Fibroblast of lung (primary cell): ENCODE data around the gene NOVA1. TPM values are rescaled to one million over a fixed set of nuclear protein-coding genes. Genes with fewer than 3 reads are reported as not detected.

ENCODE experiments used
- DNase-seq, 2 donors: peaks; one replicate each; pipeline versions ENCODE4 v3.0.0 to v3.0.0-alpha.2; 2010; ENCODE audit warnings: low read depth in 2 of 2
- H2AFZ ChIP-seq: 2 replicates; pipeline ENCODE4 v1.5.1; 2012; ENCODE audit warnings: low read length, control low read depth, inconsistent platforms
- H3K27ac ChIP-seq: 2 replicates; pipeline ENCODE4 v1.5.1; 2011; ENCODE audit warnings: low read length, control low read depth; ENCODE audit not compliant: insufficient read depth
- H3K27me3 ChIP-seq: 2 replicates; pipeline ENCODE4 v1.5.1; 2011; ENCODE audit warnings: mild to moderate bottlenecking, low read length; ENCODE audit not compliant: control insufficient read depth, insufficient read depth
- H3K36me3 ChIP-seq: 2 replicates; pipeline ENCODE4 v1.5.1; 2011; ENCODE audit warnings: low read length; ENCODE audit not compliant: control insufficient read depth, insufficient read depth
- H3K4me1 ChIP-seq: 2 replicates; pipeline ENCODE4 v1.5.1; 2011; ENCODE audit warnings: low read length; ENCODE audit not compliant: control insufficient read depth, insufficient read depth; ENCODE audit errors: extremely low read depth
- H3K4me2 ChIP-seq: 2 replicates; pipeline ENCODE4 v1.5.1; 2011; ENCODE audit warnings: low read length, control low read depth; ENCODE audit not compliant: insufficient read depth; ENCODE audit errors: extremely low read depth
- H3K4me3 ChIP-seq, 4 experiments: fragments of 200-600 bp in 1 of 4; sonication (generic) in 1 of 4; replicated peaks in 1 of 4; 2 replicates each; pipeline ENCODE4 v1.5.1; 2011 to 2016; ENCODE audit warnings: low read length in 4 of 4, low read depth in 3 of 4, mild to moderate bottlenecking in 3 of 4, control low read depth in 2 of 4, inconsistent platforms in 1 of 4, mixed read lengths in 1 of 4; ENCODE audit not compliant: insufficient read depth in 1 of 4; ENCODE audit errors: control extremely low read depth in 1 of 4
- H3K79me2 ChIP-seq: 2 replicates; pipeline ENCODE4 v1.5.1; 2012; ENCODE audit warnings: mild to moderate bottlenecking, low read length, inconsistent platforms; ENCODE audit not compliant: control insufficient read depth, insufficient read depth
- H3K9ac ChIP-seq: 2 replicates; pipeline ENCODE4 v1.5.1; 2011; ENCODE audit warnings: mild to moderate bottlenecking, low read length, control low read depth; ENCODE audit not compliant: insufficient read depth
- H3K9me3 ChIP-seq: 2 replicates; pipeline ENCODE4 v1.5.1; 2012; ENCODE audit warnings: low read depth, low read length; ENCODE audit not compliant: control insufficient read depth, insufficient read depth
- H4K20me1 ChIP-seq: 2 replicates; pipeline ENCODE4 v1.5.1; 2011; ENCODE audit warnings: low read length; ENCODE audit not compliant: control insufficient read depth, insufficient read depth; ENCODE audit errors: extremely low read depth
- CTCF ChIP-seq, 2 donors: IDR thresholded peaks in 1 of 2; conservative IDR thresholded peaks in 1 of 2; 1 replicate in 1 of 2; 2 replicates in 1 of 2; pipeline ENCODE4 v1.5.1; 2011 to 2012; ENCODE audit warnings: low read length in 2 of 2, control low read depth in 1 of 2, inconsistent platforms in 1 of 2, low read depth in 1 of 2, mild to moderate bottlenecking in 1 of 2
- EZH2 ChIP-seq: IDR thresholded peaks from 2 replicates; pipeline ENCODE4 v1.5.1; 2012; ENCODE audit warnings: low read length, control low read depth, mild to moderate bottlenecking; ENCODE audit errors: missing control alignments
- polyA plus RNA-seq, 2 donors: library from polyadenylated mRNA; depleted of rRNA in 1 of 2; stranded (reverse) in 1 of 2; unstranded in 1 of 2; fragments of >200 nt; gene quantifications; 2 replicates each; pipeline ENCODE4 v1.2.1, GENCODE V29; 2011 to 2012; ENCODE audit warnings: missing spikeins in 1 of 2
- total RNA-seq: library from RNA; depleted of rRNA; stranded (reverse); fragments of >200 nt; gene quantifications from 2 replicates; pipeline ENCODE4 v1.2.1, GENCODE V29; 2014

NOVA1 gene
- total and polyA plus RNA-seq, 2 donors (not counting 1 experiment from before 2014, with no cell fraction given): 2.2 to 5.1 TPM

- no peak overlapping the region for H2AFZ ChIP-seq
- H4K20me1 ChIP-seq: no peaks in the 10 kb centered on the region
- H3K27ac ChIP-seq: no peak overlapping the region
- no peaks in the 10 kb centered on the region for H3K4me1 ChIP-seq
- no peak overlapping the region for H3K9ac ChIP-seq
- H3K9me3 ChIP-seq: no peaks in the 10 kb centered on the region
- TF ChIP-seq CTCF (conservative IDR thresholded peaks at IDR 0.05 in 1 of 2, IDR thresholded peaks at IDR 0.05 in 1 of 2; ENCODE audit: low read depth in 1 of 2, low read length in 2 of 2) (no peak), EZH2 (no peak)
- no peak for DNase-seq
- H3K79me2 ChIP-seq: no peaks in the 10 kb centered on the region
- H3K4me2 ChIP-seq: no peak overlapping the region
- no peaks in the 10 kb centered on the region for H3K36me3 ChIP-seq
- no peak overlapping the region for H3K4me3 ChIP-seq
- no peaks in the 10 kb centered on the region for H3K27me3 ChIP-seq
These were observed 131.0 kb downstream of the NOVA1 start for GRCh38 chr14:26466862-26467261.

- Histone ChIP-seq H3K9ac (no peak overlapping the region), H3K4me1 (no peaks in the 10 kb centered on the region), H2AFZ (no peak overlapping the region), H3K27me3 (no peaks in the 10 kb centered on the region), H3K9me3 (no peaks in the 10 kb centered on the region), H3K4me3 (no peak overlapping the region), H3K4me2 (no peak overlapping the region), H3K27ac (no peak overlapping the region), H4K20me1 (no peaks in the 10 kb centered on the region), H3K36me3 (no peaks in the 10 kb centered on the region), H3K79me2 (no peaks in the 10 kb centered on the region)
- TF ChIP-seq CTCF (conservative IDR thresholded peaks at IDR 0.05 in 1 of 2, IDR thresholded peaks at IDR 0.05 in 1 of 2; ENCODE audit: low read depth in 1 of 2, low read length in 2 of 2): no peak
- no peak for TF ChIP-seq EZH2
- peak in 1 of 2 donors; percentile 44 for DNase-seq
These were observed 134.7 kb downstream of the NOVA1 start for GRCh38 chr14:26463136-26463535.

GRCh38 chr14:26454105-26454504 is 143.7 kb downstream of the NOVA1 start:
- H3K4me2 ChIP-seq: no peak overlapping the region
- no peak overlapping the region for H3K4me3 ChIP-seq
- no peak for DNase-seq
- H3K36me3 ChIP-seq: no peaks in the 10 kb centered on the region
- no peaks in the 10 kb centered on the region for H3K4me1 ChIP-seq
- H3K9me3 ChIP-seq: no peaks in the 10 kb centered on the region
- no peaks in the 10 kb centered on the region for H3K79me2 ChIP-seq
- no peak for TF ChIP-seq CTCF (conservative IDR thresholded peaks at IDR 0.05 in 1 of 2, IDR thresholded peaks at IDR 0.05 in 1 of 2; ENCODE audit: low read depth in 1 of 2, low read length in 2 of 2)
- no peaks in the 10 kb centered on the region for H4K20me1 ChIP-seq
- no peaks in the 10 kb centered on the region for H3K27me3 ChIP-seq
- no peak overlapping the region for H3K9ac ChIP-seq
- H3K27ac ChIP-seq: no peak overlapping the region
- no peak overlapping the region for H2AFZ ChIP-seq
